H1 (cell line): Measurements from ENCODE around the gene IL9.

Experiments used
- YY1 ChIP-seq: IDR thresholded peaks from 2 replicates; pipeline ENCODE4 v1.6.1; 2011; ENCODE audit warnings: low read depth, mild to moderate bottlenecking, low read length
- TF ChIP-seq, protein P1 (sequence below), 3 experiments: IDR thresholded peaks; 1 replicate in 2 of 3; 2 replicates in 1 of 3; pipeline versions ENCODE4 v1.5.1 to v1.6.1; 2011; ENCODE audit warnings: low read length in 3 of 3, mild to moderate bottlenecking in 3 of 3, inconsistent platforms in 2 of 3, low read depth in 1 of 3, moderate library complexity in 1 of 3; ENCODE audit not compliant: insufficient read depth in 1 of 3; ENCODE audit errors: control extremely low read depth in 1 of 3

DNA sequence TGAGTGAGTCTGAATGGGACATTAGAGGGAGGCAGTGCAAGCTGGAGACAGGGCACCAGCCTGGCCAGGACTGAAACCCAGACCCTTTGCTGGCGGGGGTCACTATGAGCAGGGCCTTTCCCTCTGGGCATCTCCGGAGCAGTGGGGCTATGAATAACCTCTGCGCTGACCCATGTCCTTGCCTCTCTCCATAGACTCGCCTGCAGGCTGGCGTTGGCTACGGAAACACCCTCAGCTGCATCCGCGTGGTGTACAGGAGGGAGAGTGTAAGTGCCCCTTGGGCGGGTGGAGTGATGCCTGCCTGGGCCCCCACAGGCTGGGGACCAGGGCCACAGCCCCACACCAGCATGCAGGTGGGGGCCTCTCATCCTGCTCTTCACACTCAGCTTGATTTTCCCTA, 45.4 kb downstream of the IL9 start:
- no peak for TF ChIP-seq YY1
- TF ChIP-seq, protein P1, sequence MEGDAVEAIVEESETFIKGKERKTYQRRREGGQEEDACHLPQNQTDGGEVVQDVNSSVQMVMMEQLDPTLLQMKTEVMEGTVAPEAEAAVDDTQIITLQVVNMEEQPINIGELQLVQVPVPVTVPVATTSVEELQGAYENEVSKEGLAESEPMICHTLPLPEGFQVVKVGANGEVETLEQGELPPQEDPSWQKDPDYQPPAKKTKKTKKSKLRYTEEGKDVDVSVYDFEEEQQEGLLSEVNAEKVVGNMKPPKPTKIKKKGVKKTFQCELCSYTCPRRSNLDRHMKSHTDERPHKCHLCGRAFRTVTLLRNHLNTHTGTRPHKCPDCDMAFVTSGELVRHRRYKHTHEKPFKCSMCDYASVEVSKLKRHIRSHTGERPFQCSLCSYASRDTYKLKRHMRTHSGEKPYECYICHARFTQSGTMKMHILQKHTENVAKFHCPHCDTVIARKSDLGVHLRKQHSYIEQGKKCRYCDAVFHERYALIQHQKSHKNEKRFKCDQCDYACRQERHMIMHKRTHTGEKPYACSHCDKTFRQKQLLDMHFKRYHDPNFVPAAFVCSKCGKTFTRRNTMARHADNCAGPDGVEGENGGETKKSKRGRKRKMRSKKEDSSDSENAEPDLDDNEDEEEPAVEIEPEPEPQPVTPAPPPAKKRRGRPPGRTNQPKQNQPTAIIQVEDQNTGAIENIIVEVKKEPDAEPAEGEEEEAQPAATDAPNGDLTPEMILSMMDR (IDR thresholded peaks at IDR 0.05; ENCODE audit: control extremely low read depth in 1 of 3, insufficient read depth in 1 of 3, low read depth in 1 of 3, low read length in 3 of 3), result no peak
